Endothelial cell of umbilical vein (primary cell): Measurements from ENCODE around the gene HSP90AB1. TPM values are rescaled to one million over a fixed set of nuclear protein-coding genes. Genes with fewer than 3 reads are reported as not detected.

Source experiments
- BruUV-seq: library from RNA; stranded (reverse); fragments of 400-500 nt; replicated peaks from 2 replicates; lab custom pipeline; 2021; lab: Mats Ljungman, UMichigan
- CTCF ChIA-PET: fragments of 300-600, 350-600 bp; sonication (Branson Sonifier 250); formaldehyde crosslinking; loops from one replicate; lab custom pipeline; 2021; ENCODE audit warnings: antibody characterized with exemption, inconsistent platforms; lab: Charles Lee
- POLR2A ChIA-PET: fragments of 300-600, 350-600 bp; sonication (Branson Sonifier 250); formaldehyde crosslinking; loops from one replicate; lab custom pipeline; 2021; ENCODE audit warnings: antibody characterized with exemption, inconsistent platforms; lab: Charles Lee
- DNase-seq: peaks from one replicate; pipeline ENCODE4 v3.0.0-alpha.2; 2011; ENCODE audit warnings: low read depth, low spot score
- FAIRE-seq: peaks from 2 replicates; lab custom pipeline; 2011; peaks lifted over from hg19 to GRCh38; lab: Jason Lieb, UNC
- H2AFZ ChIP-seq: 2 replicates; pipeline ENCODE4 v1.6.0; 2012; ENCODE audit warnings: low read depth, low read length, control low read depth, inconsistent platforms
- H3K27ac ChIP-seq: 2 replicates; pipeline ENCODE4 v1.5.1; 2011; ENCODE audit warnings: low read depth, mild to moderate bottlenecking, control low read depth, low read length, moderate library complexity; ENCODE audit not compliant: insufficient read depth
- H3K27me3 ChIP-seq, 2 experiments: 2 replicates each; pipeline versions ENCODE4 v1.6.0 to v1.6.1; 2011; ENCODE audit warnings: low read length in 2 of 2, mixed read lengths in 1 of 2; ENCODE audit not compliant: control insufficient read depth in 2 of 2, insufficient read depth in 2 of 2
- H3K36me3 ChIP-seq, 2 experiments: 2 replicates in 1 of 2; 3 replicates in 1 of 2; pipeline ENCODE4 v1.5.1; 2011; ENCODE audit warnings: low read length in 2 of 2, mild to moderate bottlenecking in 1 of 2, moderate library complexity in 1 of 2; ENCODE audit not compliant: control insufficient read depth in 2 of 2, insufficient read depth in 2 of 2; ENCODE audit errors: extremely low read depth in 1 of 2
- H3K4me1 ChIP-seq: 3 replicates; pipeline ENCODE4 v1.5.1; 2011; ENCODE audit warnings: mild to moderate bottlenecking, low read length; ENCODE audit not compliant: control insufficient read depth, insufficient read depth; ENCODE audit errors: extremely low read depth
- H3K4me2 ChIP-seq: 2 replicates; pipeline ENCODE4 v1.6.1; 2011; ENCODE audit warnings: low read length, control low read depth, mixed read lengths; ENCODE audit not compliant: insufficient read depth
- H3K4me3 ChIP-seq, 3 experiments: fragments of 200-600 bp in 1 of 3; sonication (generic), shearing (Covaris generic) in 1 of 3; replicated peaks in 1 of 3; 2 replicates each; pipeline ENCODE4 v1.5.1; 2011 to 2016; ENCODE audit warnings: control low read depth in 3 of 3, low read length in 3 of 3, mild to moderate bottlenecking in 2 of 3, inconsistent platforms in 1 of 3, low read depth in 1 of 3, moderate library complexity in 1 of 3; ENCODE audit not compliant: insufficient read depth in 1 of 3
- H3K79me2 ChIP-seq: 2 replicates; pipeline ENCODE4 v1.6.0; 2012; ENCODE audit warnings: low read length, inconsistent platforms; ENCODE audit not compliant: control insufficient read depth, insufficient read depth
- H3K9ac ChIP-seq: replicated peaks from 2 replicates; pipeline ENCODE3; 2011; ENCODE audit warnings: low read length, control low read depth; ENCODE audit not compliant: insufficient read depth; ENCODE audit errors: extremely low read depth
- H3K9me1 ChIP-seq: replicated peaks from 3 replicates; pipeline ENCODE4 v1.6.0; 2011; ENCODE audit warnings: mild to moderate bottlenecking, low read length; ENCODE audit not compliant: control insufficient read depth, insufficient read depth; ENCODE audit errors: extremely low read depth
- H3K9me3 ChIP-seq: replicated peaks from 2 replicates; pipeline ENCODE4 v1.5.1; 2012; ENCODE audit warnings: low read length, inconsistent platforms; ENCODE audit not compliant: control insufficient read depth, insufficient read depth
- H4K20me1 ChIP-seq: replicated peaks from 2 replicates; pipeline ENCODE3; 2011; ENCODE audit warnings: mild to moderate bottlenecking, low read length; ENCODE audit not compliant: control insufficient read depth, insufficient read depth; ENCODE audit errors: extremely low read depth
- JUN ChIP-seq: IDR thresholded peaks from 2 replicates; pipeline ENCODE4 v1.6.1; 2011; ENCODE audit warnings: borderline replicate concordance, low read depth; ENCODE audit not compliant: insufficient read length, insufficient read depth
- MYC ChIP-seq: IDR thresholded peaks from one replicate; pipeline ENCODE4 v1.6.1; 2011; ENCODE audit warnings: mild to moderate bottlenecking, low read depth, low read length
- POLR2A ChIP-seq: IDR thresholded peaks from 2 replicates; pipeline ENCODE4 v1.6.1; 2012; ENCODE audit warnings: low read depth, mild to moderate bottlenecking, control low read depth, low read length
- POLR2AphosphoS5 ChIP-seq: IDR thresholded peaks from 2 replicates; pipeline ENCODE4 v1.6.1; 2012; ENCODE audit warnings: low read depth, mild to moderate bottlenecking, control low read depth, low read length, moderate library complexity; ENCODE audit not compliant: insufficient read depth
- dilution Hi-C: fragments of 300-500 bp; cut with MboI; formaldehyde crosslinking; loops from one replicate; pipeline ENCODE4 v1.15.0; 2019; ENCODE audit warnings: low sequenced_read_pairs; ENCODE audit not compliant: extremely low pct_ligation_motif_present
- intact Hi-C: fragments of 100-400 bp; cut with micrococcal nuclease; formaldehyde crosslinking; loops from one replicate; pipeline ENCODE4 v1.10.0; 2022
- polyA plus RNA-seq, 4 experiments: library from polyadenylated mRNA; depleted of rRNA in 3 of 4; stranded (reverse) in 3 of 4; unstranded in 1 of 4; fragments of >200 nt; gene quantifications; 2 replicates each; pipeline versions ENCODE4 v1.2.1 to v1.2.3, GENCODE V29; 2011 to 2012; ENCODE audit warnings: missing spikeins in 1 of 4
- total RNA-seq: library from RNA; stranded (reverse); gene quantifications from 2 replicates; pipeline ENCODE4 v1.2.3, GENCODE V29; 2021
- TF ChIP-seq, protein P1 (sequence below): IDR thresholded peaks from 2 replicates; pipeline ENCODE4 v1.6.1; 2011; ENCODE audit not compliant: insufficient read depth, insufficient read length

Gene HSP90AB1
- total and polyA plus RNA-seq, 2 donors (not counting 3 experiments of a cell fraction or from before 2014, with no cell fraction given) = 824 to 1,201 TPM

DNA sequence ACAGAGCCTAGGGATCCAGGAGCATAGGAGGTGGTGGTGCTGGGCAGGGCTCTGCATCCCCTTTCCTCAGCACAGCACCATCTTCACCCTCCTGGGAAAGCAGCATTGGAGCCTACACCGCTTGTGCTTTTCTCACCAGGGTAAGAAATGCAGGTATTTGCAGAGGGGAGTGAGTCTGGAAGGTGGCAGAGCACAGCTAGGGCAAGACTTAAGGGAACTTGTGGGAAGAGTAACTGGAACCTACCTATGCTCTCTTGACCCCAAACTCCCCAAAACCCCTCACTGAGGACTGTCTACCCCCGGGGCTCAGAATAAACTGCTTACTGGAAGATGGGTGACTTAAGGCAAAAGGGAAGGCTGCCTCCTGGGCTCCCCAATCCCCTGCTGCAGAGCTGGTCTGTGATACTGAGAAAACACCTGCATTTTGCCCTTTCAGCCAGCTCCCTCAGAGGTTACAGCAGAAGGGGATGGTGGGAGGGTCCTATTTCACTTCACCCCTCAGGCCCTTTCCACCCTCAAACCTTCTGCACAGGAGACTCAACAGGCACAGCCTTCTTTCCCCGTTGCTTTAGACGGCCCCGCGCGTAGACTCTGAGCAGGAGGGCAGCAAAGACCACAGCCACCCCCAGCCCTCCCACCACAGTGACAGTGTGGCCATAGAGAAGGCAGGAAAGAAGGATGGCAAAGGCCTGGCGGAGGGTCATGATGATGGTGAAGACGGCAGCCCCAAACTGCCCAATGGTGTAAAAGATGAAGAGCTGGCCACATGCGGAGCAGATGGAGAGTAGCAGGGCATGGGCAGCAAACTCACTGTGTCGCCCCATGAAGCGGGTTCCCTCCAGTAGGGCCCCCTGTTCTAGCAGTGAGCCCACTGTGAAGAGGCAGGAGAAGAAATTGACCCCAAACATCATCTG lies 7.5 kb downstream of the HSP90AB1 start:
- Histone ChIP-seq H3K4me2 (no peak overlapping the region), H4K20me1 (peaks cover 5% of the 10 kb centered on the region)
- intact Hi-C loops = no loop called here

DNA sequence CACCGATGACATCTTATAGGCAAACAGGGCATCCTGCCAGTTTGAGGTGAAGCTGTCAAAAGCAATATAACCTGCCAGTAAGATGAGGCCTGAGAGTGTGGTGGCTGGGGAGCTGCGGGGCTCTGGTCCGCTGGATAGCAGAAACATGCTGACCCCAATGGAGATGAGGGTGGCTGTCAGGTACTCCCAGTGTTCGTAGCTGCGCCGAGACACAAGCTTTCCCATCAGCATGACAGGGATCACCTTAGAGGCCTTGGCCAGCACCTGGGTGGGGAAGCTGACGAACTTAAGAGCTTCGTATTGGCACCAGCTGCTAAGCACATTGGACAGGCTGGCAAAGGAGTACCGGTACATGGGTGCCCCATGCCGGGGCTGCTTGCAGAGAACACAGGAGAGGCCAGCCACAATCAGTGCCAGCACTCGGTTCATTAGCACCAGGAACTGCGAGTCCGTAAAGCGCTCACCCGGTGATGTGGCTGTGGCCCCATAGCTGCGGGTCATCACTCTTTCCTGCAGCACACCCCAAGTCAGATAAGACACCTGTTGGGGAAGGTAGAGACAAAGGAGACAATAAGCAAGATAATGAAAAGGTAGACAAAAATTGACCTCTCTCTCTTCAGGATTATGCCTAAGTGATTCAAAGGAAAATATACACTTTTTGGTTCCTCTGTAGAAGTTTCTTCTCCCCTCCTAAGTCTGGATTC lies 8.4 kb downstream of the HSP90AB1 start:
- dilution Hi-C loops = no loop called here
- FAIRE-seq = peak; percentile 26
- H3K4me2 ChIP-seq = peak overlapping the region; percentile 63
- no TSS peak for BruUV-seq
- peaks cover 34 to 55% of the 10 kb centered on the region in 2 experiments for H3K36me3 ChIP-seq
- POLR2A ChIA-PET = interaction anchor here (2.9 kb wide), 1 partner anchor 9 kb away, joined by 49 read pairs; the partner anchor contains the start of gene HSP90AB1
- no peaks in the 10 kb centered on the region for H3K9me1 ChIP-seq
- H3K9ac ChIP-seq = no peak overlapping the region
- DNase-seq = no peak
- TF ChIP-seq POLR2A = peak; percentile 53
- no peak for TF ChIP-seq JUN
- TF ChIP-seq, protein P1, sequence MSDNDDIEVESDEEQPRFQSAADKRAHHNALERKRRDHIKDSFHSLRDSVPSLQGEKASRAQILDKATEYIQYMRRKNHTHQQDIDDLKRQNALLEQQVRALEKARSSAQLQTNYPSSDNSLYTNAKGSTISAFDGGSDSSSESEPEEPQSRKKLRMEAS = no peak
- peak; percentile 66 for TF ChIP-seq POLR2AphosphoS5
- H3K27me3 ChIP-seq = no peaks in the 10 kb centered on the region
- intact Hi-C loops = no loop called here
- CTCF ChIA-PET = interaction anchor here (1.2 to 3.3 kb wide), 4 partner anchors 9 to 83 kb away, joined by 7 to 38 read pairs (median 22); partner anchors contain the start of gene HSP90AB1
- H4K20me1 ChIP-seq = peaks cover 2% of the 10 kb centered on the region
- H3K27ac ChIP-seq = no peak overlapping the region
- H3K9me3 ChIP-seq = no peaks in the 10 kb centered on the region
- H3K4me3 ChIP-seq = no peak overlapping the region
- H3K79me2 ChIP-seq = peaks cover 42% of the 10 kb centered on the region
- H3K4me1 ChIP-seq = peaks cover 19% of the 10 kb centered on the region
- H2AFZ ChIP-seq = no peak overlapping the region

More for the DNA sequence above, 7.5 kb downstream of the HSP90AB1 start:
- H3K4me3 ChIP-seq = no peak overlapping the region
- H3K27me3 ChIP-seq = no peaks in the 10 kb centered on the region
- TF ChIP-seq POLR2AphosphoS5 (peak; percentile 35), POLR2A (peak; percentile 33), MYC (no peak)
- no peak overlapping the region for H2AFZ ChIP-seq
- H3K27ac ChIP-seq = no peak overlapping the region
- CTCF ChIA-PET = interaction anchor here (0.8 to 3.3 kb wide), 6 partner anchors 8 to 82 kb away, joined by 3 to 38 read pairs (median 6); partner anchors contain the start of gene HSP90AB1
- dilution Hi-C loops = no loop called here
- no peaks in the 10 kb centered on the region for H3K9me3 ChIP-seq
- peaks cover 25% of the 10 kb centered on the region for H3K4me1 ChIP-seq
- H3K9me1 ChIP-seq = no peaks in the 10 kb centered on the region
- FAIRE-seq (no peak), DNase-seq (no peak)
- BruUV-seq = TSS peak; percentile 18
- H3K9ac ChIP-seq = no peak overlapping the region
- POLR2A ChIA-PET = interaction anchor here (2.9 kb wide), 1 partner anchor 8 kb away, joined by 49 read pairs; the partner anchor contains the start of gene HSP90AB1
- H3K36me3 ChIP-seq = peaks cover 40 to 52% of the 10 kb centered on the region in 2 experiments
- H3K79me2 ChIP-seq = peaks cover 50% of the 10 kb centered on the region
